Muscle layer of colon (tissue), 2 donors: ENCODE measurements around the gene BCKDHA.

Experiments used
- H3K27ac ChIP-seq: one replicate; pipeline ENCODE4 v1.7.0; 2013; ENCODE audit warnings: low read depth, mild to moderate bottlenecking, low read length, moderate library complexity
- H3K27me3 ChIP-seq, 2 donors: one replicate each; pipeline ENCODE4 v1.7.0; 2013; ENCODE audit warnings: low read length in 2 of 2, mild to moderate bottlenecking in 2 of 2; ENCODE audit not compliant: insufficient read depth in 2 of 2, control insufficient read depth in 1 of 2
- H3K36me3 ChIP-seq: one replicate; pipeline ENCODE4 v1.7.0; 2013; ENCODE audit warnings: mild to moderate bottlenecking, low read length; ENCODE audit not compliant: insufficient read depth
- H3K4me1 ChIP-seq: one replicate; pipeline ENCODE4 v1.7.0; 2013; ENCODE audit warnings: mild to moderate bottlenecking, low read length; ENCODE audit not compliant: insufficient read depth
- H3K4me3 ChIP-seq, 2 donors: one replicate each; pipeline ENCODE4 v1.7.0; 2013; ENCODE audit warnings: low read length in 2 of 2, low read depth in 1 of 2, mild to moderate bottlenecking in 1 of 2, moderate library complexity in 1 of 2
- H3K9ac ChIP-seq: one replicate; pipeline ENCODE4 v1.7.0; 2013; ENCODE audit warnings: low read length
- H3K9me3 ChIP-seq: one replicate; pipeline ENCODE4 v1.7.0; 2013; ENCODE audit warnings: mild to moderate bottlenecking, low read length
- donor health status: abdominal sarcoma.
- donor health status: Adenocarcinoma of cecum.

BCKDHA gene

DNA sequence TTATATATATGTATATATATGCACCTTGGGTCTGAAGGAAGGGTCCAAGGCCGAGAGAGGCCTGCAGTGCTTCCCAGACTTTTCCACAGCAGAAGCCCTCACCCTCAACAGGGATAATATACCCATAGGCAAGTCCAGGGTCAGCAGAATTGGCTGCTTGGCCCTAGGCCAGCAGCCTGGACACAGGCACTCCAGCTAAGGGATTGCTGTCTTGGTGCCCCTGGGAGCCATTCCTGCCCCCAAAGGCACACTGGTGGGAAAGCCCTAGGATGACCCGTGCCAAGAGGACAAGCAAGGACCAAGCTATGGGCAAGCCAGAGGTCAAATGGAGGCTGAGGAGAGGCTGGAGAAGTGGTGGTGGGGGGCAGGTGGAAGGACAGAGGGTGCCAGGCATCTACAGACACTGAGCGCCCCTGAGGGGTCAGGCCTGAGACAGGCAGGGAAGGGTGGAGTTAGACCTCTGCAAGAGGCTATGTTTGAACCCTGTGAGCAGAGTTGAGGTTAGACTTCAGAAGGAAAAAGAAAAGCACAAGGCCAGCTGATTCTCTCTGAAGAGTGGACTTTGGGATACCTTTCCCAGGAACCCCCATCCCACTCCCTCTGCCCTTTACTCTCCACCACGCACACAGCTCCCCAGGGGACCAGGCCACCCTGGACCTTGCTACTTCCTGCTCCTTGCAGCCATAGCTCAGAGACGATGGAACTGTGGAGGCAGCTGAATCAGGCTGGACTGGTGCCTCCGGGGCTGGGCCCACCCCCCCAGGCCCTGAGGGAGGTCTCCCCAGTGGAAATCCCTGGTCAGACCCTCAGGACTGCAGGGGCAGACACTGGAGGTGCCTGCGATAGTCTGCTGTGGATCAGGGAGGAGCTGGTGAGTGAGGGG lies 45.1 kb downstream of the BCKDHA start, which contains the start of gene ERICH4:
Gene ERICH4, plus strand, starts transcription at position 684 of the 883 bp plus-strand sequence. Its CDS starts 14 bp downstream, at position 698.
- Histone ChIP-seq H3K4me1 (peaks cover 13% of the 10 kb centered on the region), H3K9ac (no peak within 1 kb of the TSS), H3K4me3 (no peak within 1 kb of the TSS), H3K9me3 (no peaks in the 10 kb centered on the region), H3K27me3 (peaks cover 0 to 5% of the 10 kb centered on the region in 2 donors), H3K36me3 (no peaks in the 10 kb centered on the region), H3K27ac (no peak within 1 kb of the TSS)

DNA sequence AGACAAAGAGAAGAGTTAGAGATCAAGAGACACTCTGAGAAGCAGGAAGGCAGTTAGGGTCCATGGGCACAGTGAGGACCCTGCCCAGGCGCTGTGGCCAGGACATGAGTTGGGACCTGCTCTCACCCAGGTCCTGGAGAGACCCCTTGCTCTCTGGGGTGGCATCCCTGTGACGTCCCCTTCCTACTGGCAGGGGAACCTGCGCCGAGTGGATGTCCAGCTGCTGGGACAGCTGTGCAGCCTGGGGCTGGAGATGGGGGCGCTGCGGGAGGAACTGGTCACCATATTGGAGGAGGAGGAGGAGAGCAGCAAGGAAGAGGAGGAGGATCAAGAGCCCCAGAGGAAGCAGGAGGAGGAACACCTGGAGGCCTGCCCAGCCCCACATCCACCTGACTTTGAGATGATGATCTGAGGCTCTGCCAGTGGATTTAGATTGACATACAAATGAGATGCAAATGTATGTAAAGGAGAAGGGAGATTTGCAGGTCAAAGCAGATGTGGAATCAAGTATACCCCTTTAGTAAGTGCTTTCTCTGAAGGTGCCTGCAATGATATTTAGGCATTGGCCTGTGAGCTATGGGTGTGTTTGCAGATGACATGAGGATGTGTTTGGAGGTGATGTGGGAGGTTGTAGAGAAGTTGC lies 46.3 kb downstream of the BCKDHA start:
- H3K9ac ChIP-seq, result no peak overlapping the region
- H3K36me3 ChIP-seq, result no peaks in the 10 kb centered on the region
- H3K27me3 ChIP-seq, result peaks cover 0 to 5% of the 10 kb centered on the region in 2 donors
- H3K27ac ChIP-seq, result no peak overlapping the region
- H3K4me1 ChIP-seq, result peaks cover 9% of the 10 kb centered on the region
- H3K9me3 ChIP-seq, result no peaks in the 10 kb centered on the region
- no peak overlapping the region for H3K4me3 ChIP-seq

DNA sequence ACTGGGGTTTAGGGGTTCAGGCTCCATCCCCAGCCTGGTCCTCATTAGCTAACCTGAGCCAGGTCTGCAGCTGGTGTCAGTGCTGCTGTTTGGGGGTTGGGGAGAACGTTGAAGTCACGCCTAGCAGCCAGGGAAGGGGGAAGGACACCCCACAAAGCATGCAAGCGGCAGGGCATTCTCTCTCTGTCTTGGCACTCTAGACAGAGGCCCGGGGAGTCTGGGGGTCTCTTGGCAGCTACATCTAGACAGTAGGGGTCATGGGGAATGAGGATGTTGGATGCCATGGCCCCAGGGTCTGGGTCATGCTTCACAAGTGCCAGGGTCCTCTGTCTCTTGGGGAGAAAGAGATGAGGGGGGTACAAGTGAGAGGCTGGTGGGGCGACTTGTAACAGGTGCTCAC lies 48.0 kb downstream of the BCKDHA start:
- Histone ChIP-seq H3K9ac (no peak overlapping the region), H3K27ac (no peak overlapping the region), H3K27me3 (peaks cover 0 to 5% of the 10 kb centered on the region in 2 donors), H3K9me3 (no peaks in the 10 kb centered on the region), H3K4me1 (no peaks in the 10 kb centered on the region), H3K36me3 (no peaks in the 10 kb centered on the region), H3K4me3 (no peak overlapping the region)

DNA sequence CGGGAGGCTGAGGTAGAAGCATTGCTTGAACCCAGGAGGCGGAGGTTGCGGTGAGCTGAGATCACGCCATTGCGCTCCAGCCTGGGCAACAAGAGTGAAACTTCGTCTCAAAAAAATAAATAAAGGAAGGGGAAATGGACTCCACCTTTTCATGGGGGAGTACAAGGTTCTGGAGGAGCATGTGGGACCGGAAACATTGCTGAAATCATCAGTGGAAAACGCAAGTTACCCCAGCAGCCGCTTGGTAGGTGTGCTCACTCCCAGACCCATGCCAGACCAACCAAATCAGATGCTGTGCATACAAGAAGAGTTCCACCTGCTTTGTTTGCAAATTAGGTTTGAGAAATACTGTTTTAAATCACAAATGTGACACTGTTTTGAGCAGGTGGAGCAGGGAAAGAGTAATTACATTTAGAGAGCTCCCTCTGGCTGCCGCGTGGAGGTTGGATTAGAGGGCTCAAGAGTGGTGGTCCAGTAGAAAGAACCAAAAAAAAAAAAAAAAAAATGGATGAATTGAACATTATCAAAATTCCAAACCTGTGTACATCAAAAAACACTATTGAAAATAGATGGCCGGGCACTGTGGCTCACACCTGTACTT lies 50.2 kb downstream of the BCKDHA start:
- Histone ChIP-seq H3K4me3 (no peak overlapping the region), H3K36me3 (no peaks in the 10 kb centered on the region), H3K4me1 (no peaks in the 10 kb centered on the region), H3K27ac (no peak overlapping the region), H3K27me3 (peaks cover 0 to under 1% of the 10 kb centered on the region in 2 donors), H3K9ac (no peak overlapping the region), H3K9me3 (no peaks in the 10 kb centered on the region)

DNA sequence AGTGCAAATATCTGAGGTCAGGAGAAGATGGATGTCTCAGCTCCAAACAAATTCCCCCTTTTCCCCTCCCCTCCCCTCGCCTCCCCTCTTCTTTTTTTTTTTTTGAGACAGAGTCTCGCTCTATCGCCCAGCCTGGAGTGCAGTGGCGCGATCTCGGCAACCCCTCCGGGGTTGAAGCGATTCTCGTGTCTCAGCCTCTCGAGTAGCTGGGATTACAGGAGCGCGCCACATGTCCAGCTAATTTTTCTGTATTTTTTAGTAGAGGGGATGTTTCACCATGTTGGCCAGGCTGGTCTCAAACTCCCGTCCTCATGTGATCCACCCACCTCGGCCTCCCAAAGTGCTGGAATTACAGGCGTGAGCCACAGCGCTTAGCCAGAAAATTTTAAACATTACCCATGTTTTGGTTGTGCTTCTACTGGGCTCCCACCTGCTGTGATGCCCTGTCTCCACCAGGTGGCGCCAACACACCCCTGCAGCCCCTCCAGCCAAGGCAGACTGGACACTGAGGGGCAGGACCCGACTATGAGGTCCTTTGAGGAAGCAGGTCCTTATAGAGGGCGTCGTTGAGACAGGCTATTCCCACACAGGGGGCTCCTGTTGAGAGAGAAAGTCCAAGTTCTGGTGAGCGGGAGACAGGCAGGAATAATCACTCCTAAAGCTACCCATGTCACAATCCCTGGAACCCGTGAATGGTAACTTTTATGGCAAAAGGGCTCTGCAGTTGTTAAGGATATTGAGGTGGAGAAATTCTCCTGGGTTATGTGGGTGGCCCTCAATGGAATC lies 51.7 kb downstream of the BCKDHA start:
- no peak overlapping the region for H3K4me3 ChIP-seq
- no peaks in the 10 kb centered on the region for H3K27me3 ChIP-seq
- no peak overlapping the region for H3K9ac ChIP-seq
- H3K4me1 ChIP-seq, result no peaks in the 10 kb centered on the region
- H3K27ac ChIP-seq, result no peak overlapping the region
- H3K36me3 ChIP-seq, result no peaks in the 10 kb centered on the region
- no peaks in the 10 kb centered on the region for H3K9me3 ChIP-seq

DNA sequence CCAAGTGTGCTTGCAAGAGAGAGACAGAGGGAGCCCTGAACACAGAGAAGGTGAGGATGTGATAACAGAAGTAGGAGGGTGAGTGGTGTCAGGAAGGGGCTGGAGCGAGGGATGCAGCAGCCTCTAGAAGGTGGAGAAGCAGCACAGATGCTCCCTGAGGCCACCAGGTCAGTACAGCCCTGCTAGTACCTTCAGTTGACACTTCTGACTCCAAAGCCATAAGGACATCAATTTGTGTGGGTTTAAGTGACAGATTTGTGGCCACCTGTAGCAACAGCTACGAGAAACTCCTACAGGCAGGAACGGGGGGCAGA lies 52.2 kb downstream of the BCKDHA start:
- Histone ChIP-seq H3K4me3 (no peak overlapping the region), H3K27ac (no peak overlapping the region), H3K27me3 (no peaks in the 10 kb centered on the region), H3K9ac (no peak overlapping the region), H3K9me3 (no peaks in the 10 kb centered on the region), H3K4me1 (no peaks in the 10 kb centered on the region), H3K36me3 (no peaks in the 10 kb centered on the region)

DNA sequence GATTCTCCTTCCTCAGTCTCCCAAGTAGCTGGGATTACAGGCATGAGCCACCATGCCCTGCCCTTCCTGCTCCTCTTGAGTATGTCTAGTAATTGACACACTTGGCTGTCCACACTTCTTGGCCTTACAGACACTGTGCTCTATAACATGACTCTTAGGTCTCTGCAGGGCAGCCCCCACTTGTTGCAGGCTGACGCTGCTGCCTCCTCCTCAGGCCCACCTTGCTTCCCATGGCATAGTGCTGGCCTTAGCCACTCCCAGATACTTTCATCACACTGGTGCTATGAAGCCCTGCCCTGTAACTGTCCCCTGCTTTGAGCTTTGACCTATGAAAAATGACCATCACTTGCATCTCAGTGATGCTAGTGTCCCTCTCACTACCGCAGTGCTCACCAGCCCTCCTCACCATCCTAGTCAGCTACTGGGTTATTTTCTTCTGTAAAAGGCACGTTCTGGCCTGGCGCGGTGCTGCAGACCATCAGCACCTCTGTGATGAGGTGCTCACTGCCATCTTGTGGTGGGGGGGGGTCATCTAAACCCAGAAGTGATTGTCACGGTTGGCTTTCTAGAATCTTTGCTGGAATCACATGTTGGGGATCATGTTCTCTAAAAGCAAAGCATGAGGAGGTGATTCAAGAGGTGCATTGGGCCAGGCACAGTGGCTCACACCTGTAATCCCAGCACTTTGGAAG lies 55.1 kb downstream of the BCKDHA start:
- Histone ChIP-seq H3K4me1 (no peaks in the 10 kb centered on the region), H3K36me3 (no peaks in the 10 kb centered on the region), H3K9ac (no peak overlapping the region), H3K27me3 (no peaks in the 10 kb centered on the region), H3K9me3 (no peaks in the 10 kb centered on the region), H3K4me3 (no peak overlapping the region), H3K27ac (no peak overlapping the region)

DNA sequence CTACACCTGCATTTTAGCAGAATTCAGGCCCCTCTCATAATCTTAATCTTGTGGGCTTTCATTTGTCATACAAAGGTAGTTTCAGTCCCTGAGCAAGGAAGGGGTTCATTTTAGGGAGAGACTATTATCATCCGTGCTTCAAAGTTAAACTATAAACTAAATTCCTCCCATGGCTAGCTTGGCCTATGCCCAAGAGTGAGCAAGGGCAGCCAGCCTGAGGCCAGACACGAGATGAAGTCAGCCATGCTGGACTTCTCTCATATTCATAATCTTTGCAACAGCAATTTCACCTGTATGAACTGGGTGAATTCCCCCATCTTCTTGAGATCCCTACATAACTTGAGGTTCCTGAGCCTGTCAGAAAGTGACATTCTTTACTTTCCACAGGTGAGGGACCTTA lies 58.3 kb downstream of the BCKDHA start:
- H3K4me3 ChIP-seq, result no peak overlapping the region
- H3K9ac ChIP-seq, result no peak overlapping the region
- no peaks in the 10 kb centered on the region for H3K4me1 ChIP-seq
- H3K27me3 ChIP-seq, result no peaks in the 10 kb centered on the region
- H3K27ac ChIP-seq, result no peak overlapping the region
- H3K9me3 ChIP-seq, result no peaks in the 10 kb centered on the region
- H3K36me3 ChIP-seq, result no peaks in the 10 kb centered on the region

DNA sequence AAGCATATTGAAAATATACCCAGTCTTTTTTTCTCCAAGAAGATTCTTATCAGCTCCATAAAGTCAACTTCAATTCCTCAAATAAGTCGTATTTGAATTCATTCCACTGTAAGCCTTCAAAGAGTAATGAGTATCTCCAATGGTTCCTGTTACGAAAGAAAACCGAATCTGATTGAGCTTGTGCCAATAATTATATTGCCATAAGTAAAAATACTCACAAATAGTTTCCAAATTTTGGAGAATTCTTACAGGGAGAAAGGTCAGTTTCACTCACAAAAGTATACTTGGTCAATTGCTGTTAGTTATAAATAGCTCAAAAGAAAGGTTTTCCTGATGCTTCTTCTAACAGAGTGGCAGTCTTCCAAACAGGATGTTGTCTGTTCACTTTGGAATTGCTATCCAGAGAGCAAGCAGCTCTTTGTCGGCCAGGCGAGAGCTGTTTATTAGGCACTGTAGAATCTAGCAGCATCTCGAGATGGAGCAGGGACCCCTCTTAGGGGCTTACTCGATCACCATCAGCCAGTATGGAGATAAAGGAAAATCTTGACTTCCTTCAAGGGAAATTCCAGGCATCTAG lies 58.8 kb downstream of the BCKDHA start:
- Histone ChIP-seq H3K4me1 (no peaks in the 10 kb centered on the region), H3K27ac (no peak overlapping the region), H3K36me3 (no peaks in the 10 kb centered on the region), H3K4me3 (no peak overlapping the region), H3K9me3 (no peaks in the 10 kb centered on the region), H3K9ac (no peak overlapping the region), H3K27me3 (no peaks in the 10 kb centered on the region)

DNA sequence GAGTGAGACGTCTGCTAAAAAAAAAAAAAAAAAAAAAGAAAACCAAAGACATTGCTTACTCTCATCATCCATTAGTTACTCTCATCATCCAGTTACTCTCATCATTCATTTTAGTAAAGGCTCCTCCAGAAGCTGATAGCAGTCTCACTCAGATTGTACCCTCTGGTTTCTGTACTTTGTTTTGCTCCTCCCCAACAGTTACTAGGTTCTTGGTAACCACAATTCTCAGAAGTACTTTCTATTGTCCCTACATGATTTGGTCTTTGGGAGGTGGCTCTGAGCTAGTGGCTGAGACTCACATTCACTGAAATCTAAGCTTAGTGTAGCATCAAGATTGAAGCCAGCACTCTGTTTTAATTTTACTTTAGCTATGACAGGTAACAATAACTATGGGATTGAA lies 59.6 kb downstream of the BCKDHA start:
- Histone ChIP-seq H3K27ac (no peak overlapping the region), H3K4me3 (no peak overlapping the region), H3K27me3 (no peaks in the 10 kb centered on the region), H3K9me3 (no peaks in the 10 kb centered on the region), H3K9ac (no peak overlapping the region), H3K36me3 (no peaks in the 10 kb centered on the region), H3K4me1 (no peaks in the 10 kb centered on the region)
